Fibroblast of lung (primary cell): Measurements from ENCODE around the gene FBXW11. TPM values are rescaled to one million over a fixed set of nuclear protein-coding genes. Genes with fewer than 3 reads are reported as not detected.

Experiments
- DNase-seq, 2 donors: peaks; one replicate each; pipeline versions ENCODE4 v3.0.0 to v3.0.0-alpha.2; 2010; ENCODE audit warnings: low read depth in 2 of 2
- H2AFZ ChIP-seq: 2 replicates; pipeline ENCODE4 v1.5.1; 2012; ENCODE audit warnings: low read length, control low read depth, inconsistent platforms
- H3K27ac ChIP-seq: 2 replicates; pipeline ENCODE4 v1.5.1; 2011; ENCODE audit warnings: low read length, control low read depth; ENCODE audit not compliant: insufficient read depth
- H3K27me3 ChIP-seq: 2 replicates; pipeline ENCODE4 v1.5.1; 2011; ENCODE audit warnings: mild to moderate bottlenecking, low read length; ENCODE audit not compliant: control insufficient read depth, insufficient read depth
- H3K36me3 ChIP-seq: 2 replicates; pipeline ENCODE4 v1.5.1; 2011; ENCODE audit warnings: low read length; ENCODE audit not compliant: control insufficient read depth, insufficient read depth
- H3K4me1 ChIP-seq: 2 replicates; pipeline ENCODE4 v1.5.1; 2011; ENCODE audit warnings: low read length; ENCODE audit not compliant: control insufficient read depth, insufficient read depth; ENCODE audit errors: extremely low read depth
- H3K4me2 ChIP-seq: 2 replicates; pipeline ENCODE4 v1.5.1; 2011; ENCODE audit warnings: low read length, control low read depth; ENCODE audit not compliant: insufficient read depth; ENCODE audit errors: extremely low read depth
- H3K4me3 ChIP-seq, 4 experiments: fragments of 200-600 bp in 1 of 4; sonication (generic) in 1 of 4; replicated peaks in 1 of 4; 2 replicates each; pipeline ENCODE4 v1.5.1; 2011 to 2016; ENCODE audit warnings: low read length in 4 of 4, low read depth in 3 of 4, mild to moderate bottlenecking in 3 of 4, control low read depth in 2 of 4, inconsistent platforms in 1 of 4, mixed read lengths in 1 of 4; ENCODE audit not compliant: insufficient read depth in 1 of 4; ENCODE audit errors: control extremely low read depth in 1 of 4
- H3K79me2 ChIP-seq: 2 replicates; pipeline ENCODE4 v1.5.1; 2012; ENCODE audit warnings: mild to moderate bottlenecking, low read length, inconsistent platforms; ENCODE audit not compliant: control insufficient read depth, insufficient read depth
- H3K9ac ChIP-seq: 2 replicates; pipeline ENCODE4 v1.5.1; 2011; ENCODE audit warnings: mild to moderate bottlenecking, low read length, control low read depth; ENCODE audit not compliant: insufficient read depth
- H3K9me3 ChIP-seq: 2 replicates; pipeline ENCODE4 v1.5.1; 2012; ENCODE audit warnings: low read depth, low read length; ENCODE audit not compliant: control insufficient read depth, insufficient read depth
- H4K20me1 ChIP-seq: 2 replicates; pipeline ENCODE4 v1.5.1; 2011; ENCODE audit warnings: low read length; ENCODE audit not compliant: control insufficient read depth, insufficient read depth; ENCODE audit errors: extremely low read depth
- CTCF ChIP-seq, 2 donors: IDR thresholded peaks in 1 of 2; conservative IDR thresholded peaks in 1 of 2; 1 replicate in 1 of 2; 2 replicates in 1 of 2; pipeline ENCODE4 v1.5.1; 2011 to 2012; ENCODE audit warnings: low read length in 2 of 2, control low read depth in 1 of 2, inconsistent platforms in 1 of 2, low read depth in 1 of 2, mild to moderate bottlenecking in 1 of 2
- EZH2 ChIP-seq: IDR thresholded peaks from 2 replicates; pipeline ENCODE4 v1.5.1; 2012; ENCODE audit warnings: low read length, control low read depth, mild to moderate bottlenecking; ENCODE audit errors: missing control alignments
- polyA plus RNA-seq, 2 donors: library from polyadenylated mRNA; depleted of rRNA in 1 of 2; stranded (reverse) in 1 of 2; unstranded in 1 of 2; fragments of >200 nt; gene quantifications; 2 replicates each; pipeline ENCODE4 v1.2.1, GENCODE V29; 2011 to 2012; ENCODE audit warnings: missing spikeins in 1 of 2
- total RNA-seq: library from RNA; depleted of rRNA; stranded (reverse); fragments of >200 nt; gene quantifications from 2 replicates; pipeline ENCODE4 v1.2.1, GENCODE V29; 2014

FBXW11 gene
- total and polyA plus RNA-seq, 2 donors (not counting 1 experiment from before 2014, with no cell fraction given) = 52.6 to 113 TPM

GRCh38 chr5:171857489-171857876, 149.0 kb downstream of the FBXW11 start:
- Histone ChIP-seq H3K4me2 (no peak overlapping the region), H4K20me1 (no peaks in the 10 kb centered on the region), H2AFZ (no peak overlapping the region), H3K36me3 (peaks cover under 1% of the 10 kb centered on the region), H3K79me2 (no peaks in the 10 kb centered on the region), H3K9ac (no peak overlapping the region), H3K27me3 (no peaks in the 10 kb centered on the region), H3K4me1 (no peaks in the 10 kb centered on the region), H3K27ac (no peak overlapping the region), H3K9me3 (no peaks in the 10 kb centered on the region), H3K4me3 (no peak overlapping the region)
- TF ChIP-seq EZH2 (no peak), CTCF (conservative IDR thresholded peaks at IDR 0.05 in 1 of 2, IDR thresholded peaks at IDR 0.05 in 1 of 2; ENCODE audit: low read depth in 1 of 2, low read length in 2 of 2) (no peak)
- peak in 1 of 2 donors; percentile 70 for DNase-seq

DNA sequence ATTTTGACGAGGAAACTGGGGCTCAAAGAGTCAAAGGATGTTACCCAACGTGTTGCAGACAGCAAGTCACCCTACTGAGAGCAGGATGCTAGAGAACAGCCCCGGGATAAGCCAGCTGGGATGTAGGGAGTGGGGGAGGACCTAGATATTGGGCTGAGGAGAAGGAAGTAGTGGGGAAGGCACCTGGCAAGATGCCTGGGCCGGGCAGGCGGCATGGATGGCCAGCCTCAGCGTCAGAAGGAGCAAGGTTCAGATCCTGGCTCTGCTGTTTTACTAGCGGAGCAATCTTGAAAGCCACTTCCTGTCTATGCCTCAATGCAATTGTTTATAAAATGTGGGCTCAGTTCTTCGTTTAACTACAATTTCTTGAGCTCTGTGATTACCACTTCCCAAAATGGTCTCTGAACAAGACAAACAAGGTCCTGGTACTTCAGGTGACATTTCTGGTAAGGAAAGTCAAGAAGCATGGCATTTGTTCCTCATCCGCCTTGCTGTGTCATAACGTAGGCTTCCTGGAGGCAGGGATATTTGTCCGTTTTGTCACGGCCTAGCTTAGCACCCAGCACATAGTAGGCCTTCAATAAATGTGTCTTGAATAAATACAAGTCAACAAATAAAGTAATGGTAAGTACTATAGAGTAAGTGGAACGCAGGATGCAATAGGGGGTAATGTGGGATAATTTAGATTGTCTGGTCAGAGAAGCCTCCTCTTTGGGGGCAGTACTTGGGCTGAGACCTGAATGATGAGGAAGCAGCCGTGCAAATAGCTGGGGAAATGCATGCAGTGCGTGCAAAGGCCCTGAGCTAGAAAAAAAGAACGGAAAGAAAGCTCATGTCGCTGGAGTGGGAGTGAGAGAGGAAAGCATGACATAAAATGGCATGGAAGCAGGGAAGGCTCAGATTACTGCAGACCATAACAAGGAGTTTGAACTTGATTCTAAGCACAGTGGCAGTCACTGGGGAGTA, 150.4 kb downstream of the FBXW11 start:
- Histone ChIP-seq H4K20me1 (no peaks in the 10 kb centered on the region), H3K4me1 (no peaks in the 10 kb centered on the region), H3K4me2 (no peak overlapping the region), H3K27ac (no peak overlapping the region), H3K79me2 (no peaks in the 10 kb centered on the region), H2AFZ (no peak overlapping the region), H3K27me3 (no peaks in the 10 kb centered on the region), H3K4me3 (no peak overlapping the region), H3K9ac (no peak overlapping the region), H3K36me3 (no peaks in the 10 kb centered on the region), H3K9me3 (no peaks in the 10 kb centered on the region)
- DNase-seq = peak in 1 of 2 donors; percentile 28
- no peak for TF ChIP-seq CTCF (conservative IDR thresholded peaks at IDR 0.05 in 1 of 2, IDR thresholded peaks at IDR 0.05 in 1 of 2; ENCODE audit: low read depth in 1 of 2, low read length in 2 of 2)
- TF ChIP-seq EZH2 = no peak

GRCh38 chr5:171855265-171855664, 151.2 kb downstream of the FBXW11 start:
- no peak overlapping the region for H3K27ac ChIP-seq
- no peak overlapping the region for H3K4me2 ChIP-seq
- no peak for TF ChIP-seq EZH2
- no peak for TF ChIP-seq CTCF (conservative IDR thresholded peaks at IDR 0.05 in 1 of 2, IDR thresholded peaks at IDR 0.05 in 1 of 2; ENCODE audit: low read depth in 1 of 2, low read length in 2 of 2)
- H3K9ac ChIP-seq = no peak overlapping the region
- no peaks in the 10 kb centered on the region for H3K36me3 ChIP-seq
- no peaks in the 10 kb centered on the region for H3K27me3 ChIP-seq
- no peak for DNase-seq
- no peaks in the 10 kb centered on the region for H3K4me1 ChIP-seq
- no peak overlapping the region for H3K4me3 ChIP-seq
- no peaks in the 10 kb centered on the region for H4K20me1 ChIP-seq
- H3K9me3 ChIP-seq = no peaks in the 10 kb centered on the region
- H3K79me2 ChIP-seq = no peaks in the 10 kb centered on the region
- H2AFZ ChIP-seq = no peak overlapping the region
